Loucy (cell line): ENCODE measurements around the gene CDKN1A.
"Not testable (repeated sequence)": the region's sequence is repeated elsewhere in the genome, so short reads cannot be mapped to it uniquely, and the experiment has no call there.

Experiments used
- H2AFZ ChIP-seq: fragments of 200-600 bp; sonication (generic); 2 replicates; pipeline ENCODE4 v1.6.0; 2016; ENCODE audit warnings: antibody characterized with exemption, mild to moderate bottlenecking, low read length, moderate library complexity
- H3F3A ChIP-seq: fragments of 200-600 bp; 2 replicates; pipeline ENCODE4 v1.6.0; 2016; ENCODE audit warnings: antibody characterized with exemption, low read depth, mild to moderate bottlenecking
- H3K27me3 ChIP-seq: fragments of 200-600 bp; sonication (generic); 2 replicates; pipeline ENCODE4 v1.6.1; 2014; ENCODE audit warnings: low read length, mild to moderate bottlenecking; ENCODE audit not compliant: insufficient read depth, poor library complexity, severe bottlenecking
- H3K36me3 ChIP-seq: fragments of 200-600 bp; sonication (generic); 2 replicates; pipeline ENCODE4 v1.6.1; 2016; ENCODE audit warnings: low read length; ENCODE audit not compliant: insufficient read depth
- H3K4me1 ChIP-seq: fragments of 200-600 bp; sonication (generic); 2 replicates; pipeline ENCODE4 v1.5.1; 2014; ENCODE audit warnings: low read length, mild to moderate bottlenecking; ENCODE audit not compliant: insufficient read depth, poor library complexity, severe bottlenecking
- H3K4me2 ChIP-seq: fragments of 200-600 bp; sonication (generic); 2 replicates; pipeline ENCODE4 v1.6.0; 2014; ENCODE audit warnings: antibody characterized with exemption, low read length, low read depth, mild to moderate bottlenecking; ENCODE audit not compliant: poor library complexity, severe bottlenecking
- H3K4me3 ChIP-seq: fragments of 200-600 bp; sonication (generic); 2 replicates; pipeline ENCODE4 v1.5.1; 2014; ENCODE audit warnings: low read length, mild to moderate bottlenecking, mixed read lengths; ENCODE audit not compliant: poor library complexity, severe bottlenecking
- H3K79me2 ChIP-seq: fragments of 200-600 bp; sonication (generic); 2 replicates; pipeline ENCODE4 v1.6.1; 2014; ENCODE audit warnings: low read length; ENCODE audit not compliant: insufficient read depth
- H3K9ac ChIP-seq: fragments of 200-600 bp; sonication (generic); 2 replicates; pipeline ENCODE4 v1.6.0; 2014; ENCODE audit warnings: mild to moderate bottlenecking, low read depth, low read length, moderate library complexity; ENCODE audit not compliant: poor library complexity, severe bottlenecking
- H3K9me2 ChIP-seq: fragments of 200-600 bp; sonication (generic); replicated peaks from 2 replicates; pipeline ENCODE4 v1.6.1; 2016; ENCODE audit warnings: low read depth, low read length, mixed read lengths
- H3K9me3 ChIP-seq: fragments of 200-600 bp; sonication (generic); 2 replicates; pipeline ENCODE4 v1.6.1; 2014; ENCODE audit warnings: mild to moderate bottlenecking, antibody characterized with exemption, low read length, low read depth; ENCODE audit not compliant: insufficient read depth
- H4K20me1 ChIP-seq: fragments of 200-600 bp; sonication (generic); 2 replicates; pipeline ENCODE4 v1.6.0; 2014; ENCODE audit warnings: antibody characterized with exemption, low read length, mild to moderate bottlenecking; ENCODE audit not compliant: insufficient read depth, poor library complexity, severe bottlenecking
- CTCF ChIP-seq: fragments of 200-600 bp; sonication (generic); conservative IDR thresholded peaks from 2 replicates; pipeline ENCODE4 v1.5.1; 2014; ENCODE audit warnings: mild to moderate bottlenecking, antibody characterized with exemption, low read length
- EZH2phosphoT487 ChIP-seq: fragments of 200-600 bp; IDR thresholded peaks from 2 replicates; pipeline ENCODE4 v1.6.1; 2018; ENCODE audit warnings: antibody characterized with exemption, mild to moderate bottlenecking, moderate library complexity, borderline replicate concordance

CDKN1A gene

GRCh38 chr6:36703081-36703606, 24.6 kb downstream of the CDKN1A start:
- Histone ChIP-seq H3K79me2 (peaks cover 81% of the 10 kb centered on the region), H2AFZ (no peak overlapping the region), H3K9me2 (no peaks in the 10 kb centered on the region), H3F3A (no peaks in the 10 kb centered on the region), H3K4me1 (peaks cover 43% of the 10 kb centered on the region), H4K20me1 (peaks cover 55% of the 10 kb centered on the region), H3K9me3 (no peaks in the 10 kb centered on the region), H3K4me2 (peak overlapping the region; percentile 91), H3K27me3 (no peaks in the 10 kb centered on the region), H3K36me3 (peaks cover 32% of the 10 kb centered on the region; the same call in 1 of the 2 replicates), H3K9ac (no peak overlapping the region), H3K4me3 (no peak overlapping the region)
- TF ChIP-seq EZH2phosphoT487 (no peak), CTCF (no peak)

GRCh38 chr6:36703982-36704381, 25.5 kb downstream of the CDKN1A start:
- peaks cover 73% of the 10 kb centered on the region for H3K79me2 ChIP-seq
- no peaks in the 10 kb centered on the region for H3K9me3 ChIP-seq
- H3K9ac ChIP-seq = no peak overlapping the region
- H3F3A ChIP-seq = no peaks in the 10 kb centered on the region
- no peaks in the 10 kb centered on the region for H3K9me2 ChIP-seq
- TF ChIP-seq EZH2phosphoT487 = no peak
- no peak for TF ChIP-seq CTCF
- no peaks in the 10 kb centered on the region for H3K27me3 ChIP-seq
- H3K4me3 ChIP-seq = no peak overlapping the region
- no peak overlapping the region for H3K4me2 ChIP-seq
- H4K20me1 ChIP-seq = peaks cover 49% of the 10 kb centered on the region
- no peak overlapping the region for H2AFZ ChIP-seq
- peaks cover 40% of the 10 kb centered on the region for H3K4me1 ChIP-seq
- H3K36me3 ChIP-seq = peaks cover 32% of the 10 kb centered on the region; the same call in 1 of the 2 replicates

GRCh38 chr6:36704961-36705577, 26.6 kb downstream of the CDKN1A start:
- H3K9ac ChIP-seq, H3F3A ChIP-seq, H3K4me3 ChIP-seq, H3K27me3 ChIP-seq, H2AFZ ChIP-seq, H3K9me3 ChIP-seq, H3K9me2 ChIP-seq, H3K4me2 ChIP-seq: not testable (repeated sequence)
- peaks cover 29% of the 10 kb centered on the region for H3K4me1 ChIP-seq
- peaks cover 42% of the 10 kb centered on the region; the same call in 1 of the 2 replicates for H3K36me3 ChIP-seq
- H3K79me2 ChIP-seq = peaks cover 66% of the 10 kb centered on the region
- peaks cover 38% of the 10 kb centered on the region for H4K20me1 ChIP-seq

GRCh38 chr6:36706339-36706738, 27.8 kb downstream of the CDKN1A start:
- Histone ChIP-seq H3K79me2 (peaks cover 53% of the 10 kb centered on the region), H3K9ac (no peak overlapping the region), H4K20me1 (peaks cover 30% of the 10 kb centered on the region), H3K36me3 (peaks cover 51% of the 10 kb centered on the region; the same call in 1 of the 2 replicates), H3K9me2 (no peaks in the 10 kb centered on the region), H3F3A (no peaks in the 10 kb centered on the region), H3K4me1 (peaks cover 17% of the 10 kb centered on the region), H3K27me3 (no peaks in the 10 kb centered on the region), H2AFZ (no peak overlapping the region), H3K4me2 (no peak overlapping the region), H3K9me3 (no peaks in the 10 kb centered on the region), H3K4me3 (no peak overlapping the region)
- TF ChIP-seq CTCF (no peak), EZH2phosphoT487 (no peak)
